ENCODE data around the gene FGF14.

Gene FGF14

GRCh38 chr13:101903890-101904289, 498.0 kb downstream of the FGF14 start:
- no peak overlapping the region for H3K4ac ChIP-seq (ENCODE audit: low read depth, low read length)
- H3K27me3 ChIP-seq (ENCODE audit: insufficient read depth, low read length), result no peaks in the 10 kb centered on the region
- H3K79me2 ChIP-seq (ENCODE audit: control insufficient read depth, insufficient read depth, low read length, poor library complexity), result no peaks in the 10 kb centered on the region
- no peak overlapping the region for H2AFZ ChIP-seq (ENCODE audit: insufficient read depth, low read length, poor library complexity)
- H2BK120ac ChIP-seq (ENCODE audit: insufficient read depth, low read length, poor library complexity), result no peak overlapping the region
- H2AK5ac ChIP-seq (ENCODE audit: low read length), result no peak overlapping the region
- H3K23ac ChIP-seq (ENCODE audit: low read length), result no peak overlapping the region
- no CpG with 5 or more reads among the region's 3 CpGs for WGBS (ENCODE audit: extremely low coverage, insufficient coverage, insufficient read length)
- no peak overlapping the region for H2BK5ac ChIP-seq (ENCODE audit: low read depth, low read length, poor library complexity)
- no peak overlapping the region for H4K91ac ChIP-seq (ENCODE audit: low read depth, low read length)
- no peak overlapping the region for H4K8ac ChIP-seq (ENCODE audit: low read depth, low read length)
- H3K9ac ChIP-seq (ENCODE audit: low read length), result no peak overlapping the region
- H4K12ac ChIP-seq (ENCODE audit: low read depth, low read length), result no peak overlapping the region
- H3K79me1 ChIP-seq (ENCODE audit: low read length), result no peaks in the 10 kb centered on the region
- no peaks in the 10 kb centered on the region for H3K36me3 ChIP-seq (ENCODE audit: control insufficient read depth in 1 of 2, insufficient read depth in 2 of 2, low read length in 2 of 2)
- H3K14ac ChIP-seq (ENCODE audit: low read length), result no peak overlapping the region
- no peaks in the 10 kb centered on the region for H3K4me1 ChIP-seq (ENCODE audit: control insufficient read depth in 1 of 2, insufficient read depth in 2 of 2, low read length in 2 of 2)
- H3K18ac ChIP-seq (ENCODE audit: low read length), result no peak overlapping the region
- no peak overlapping the region for H3K27ac ChIP-seq (ENCODE audit: low read depth, low read length)
- no peaks in the 10 kb centered on the region for H3K9me3 ChIP-seq (ENCODE audit: insufficient read depth, low read depth, low read length)
- H3K4me3 ChIP-seq (ENCODE audit: low read depth, low read length), result no peak overlapping the region
- no peak overlapping the region for H2BK12ac ChIP-seq (ENCODE audit: low read length)
- DNase-seq, result no peak
- no peak overlapping the region for H3K4me2 ChIP-seq (ENCODE audit: low read length)

DNA sequence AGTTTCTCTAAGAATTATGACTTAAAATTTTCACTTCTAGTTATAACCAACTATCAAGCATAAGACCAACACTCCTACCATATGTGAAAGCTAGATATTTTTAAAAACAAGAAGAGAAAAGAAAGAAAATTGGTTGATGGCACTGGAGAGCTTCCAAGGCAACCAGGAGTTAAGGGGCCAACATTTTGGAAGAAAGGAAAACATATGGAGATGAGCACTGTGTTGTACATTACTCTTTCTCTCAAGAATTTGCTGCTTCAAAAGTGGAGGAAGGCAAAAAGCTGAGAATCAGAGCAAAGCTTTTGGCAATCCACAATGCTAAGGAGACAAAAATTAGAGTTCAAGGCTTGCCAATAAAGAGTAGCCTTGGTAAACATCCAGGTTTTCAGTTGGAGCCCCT, 503.2 kb downstream of the FGF14 start:
- H3K4me2 ChIP-seq (ENCODE audit: low read length), result no peak overlapping the region
- H3K14ac ChIP-seq (ENCODE audit: low read length), result no peak overlapping the region
- H3K4ac ChIP-seq (ENCODE audit: low read depth, low read length), result no peak overlapping the region
- no peak overlapping the region for H4K8ac ChIP-seq (ENCODE audit: low read depth, low read length)
- no peak overlapping the region for H2BK120ac ChIP-seq (ENCODE audit: insufficient read depth, low read length, poor library complexity)
- H3K4me3 ChIP-seq (ENCODE audit: low read depth, low read length), result no peak overlapping the region
- H3K9me3 ChIP-seq (ENCODE audit: insufficient read depth, low read depth, low read length), result no peaks in the 10 kb centered on the region
- H2BK5ac ChIP-seq (ENCODE audit: low read depth, low read length, poor library complexity), result no peak overlapping the region
- H3K79me2 ChIP-seq (ENCODE audit: control insufficient read depth, insufficient read depth, low read length, poor library complexity), result no peaks in the 10 kb centered on the region
- H3K27me3 ChIP-seq (ENCODE audit: insufficient read depth, low read length), result no peaks in the 10 kb centered on the region
- H3K4me1 ChIP-seq (ENCODE audit: control insufficient read depth in 1 of 2, insufficient read depth in 2 of 2, low read length in 2 of 2), result no peaks in the 10 kb centered on the region
- H2AK5ac ChIP-seq (ENCODE audit: low read length), result no peak overlapping the region
- no peak overlapping the region for H3K23ac ChIP-seq (ENCODE audit: low read length)
- H3K27ac ChIP-seq (ENCODE audit: low read depth, low read length), result no peak overlapping the region
- no peak overlapping the region for H2BK12ac ChIP-seq (ENCODE audit: low read length)
- no peaks in the 10 kb centered on the region for H3K36me3 ChIP-seq (ENCODE audit: control insufficient read depth in 1 of 2, insufficient read depth in 2 of 2, low read length in 2 of 2)
- no peak overlapping the region for H4K12ac ChIP-seq (ENCODE audit: low read depth, low read length)
- H3K18ac ChIP-seq (ENCODE audit: low read length), result no peak overlapping the region
- no peak overlapping the region for H3K9ac ChIP-seq (ENCODE audit: low read length)
- H3K79me1 ChIP-seq (ENCODE audit: low read length), result no peaks in the 10 kb centered on the region
- no peak overlapping the region for H2AFZ ChIP-seq (ENCODE audit: insufficient read depth, low read length, poor library complexity)
- DNase-seq, result no peak
- no peak overlapping the region for H4K91ac ChIP-seq (ENCODE audit: low read depth, low read length)

DNA sequence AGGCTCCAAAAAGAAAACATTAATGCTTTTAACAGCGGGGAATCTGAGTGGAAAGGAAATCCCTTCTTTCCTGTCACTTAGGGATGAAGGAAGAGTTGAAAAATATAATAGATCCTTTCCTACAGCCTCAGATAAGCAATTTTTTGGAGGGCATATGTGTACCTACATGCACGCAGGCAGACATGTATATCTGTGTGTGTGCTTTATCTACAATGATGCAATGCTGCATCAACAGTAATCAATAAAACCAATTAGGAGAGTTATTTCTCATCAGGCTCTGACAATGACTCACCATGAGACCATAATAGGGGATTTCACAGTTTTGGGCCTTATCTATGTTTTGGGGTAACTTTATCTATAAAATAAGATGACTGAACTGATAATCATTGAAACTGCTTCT, 505.3 kb downstream of the FGF14 start:
- H3K4me3 ChIP-seq (ENCODE audit: low read depth, low read length), result no peak overlapping the region
- H3K18ac ChIP-seq (ENCODE audit: low read length), result no peak overlapping the region
- no peak overlapping the region for H2BK120ac ChIP-seq (ENCODE audit: insufficient read depth, low read length, poor library complexity)
- H4K12ac ChIP-seq (ENCODE audit: low read depth, low read length), result no peak overlapping the region
- H3K27me3 ChIP-seq (ENCODE audit: insufficient read depth, low read length), result no peaks in the 10 kb centered on the region
- H3K79me1 ChIP-seq (ENCODE audit: low read length), result no peaks in the 10 kb centered on the region
- H3K27ac ChIP-seq (ENCODE audit: low read depth, low read length), result no peak overlapping the region
- H3K4ac ChIP-seq (ENCODE audit: low read depth, low read length), result no peak overlapping the region
- H2AK5ac ChIP-seq (ENCODE audit: low read length), result no peak overlapping the region
- no peak overlapping the region for H2BK5ac ChIP-seq (ENCODE audit: low read depth, low read length, poor library complexity)
- no peaks in the 10 kb centered on the region for H3K36me3 ChIP-seq (ENCODE audit: control insufficient read depth in 1 of 2, insufficient read depth in 2 of 2, low read length in 2 of 2)
- no CpG with 5 or more reads among the region's 2 CpGs for whole genome bisulfite sequencing (ENCODE audit: extremely low coverage, insufficient coverage, insufficient read length)
- no peak overlapping the region for H3K4me2 ChIP-seq (ENCODE audit: low read length)
- no peak overlapping the region for H3K23ac ChIP-seq (ENCODE audit: low read length)
- no peak overlapping the region for H2AFZ ChIP-seq (ENCODE audit: insufficient read depth, low read length, poor library complexity)
- H4K91ac ChIP-seq (ENCODE audit: low read depth, low read length), result no peak overlapping the region
- no peaks in the 10 kb centered on the region for H3K79me2 ChIP-seq (ENCODE audit: control insufficient read depth, insufficient read depth, low read length, poor library complexity)
- no peaks in the 10 kb centered on the region for H3K4me1 ChIP-seq (ENCODE audit: control insufficient read depth in 1 of 2, insufficient read depth in 2 of 2, low read length in 2 of 2)
- H3K14ac ChIP-seq (ENCODE audit: low read length), result no peak overlapping the region
- DNase-seq, result no peak
- H3K9me3 ChIP-seq (ENCODE audit: insufficient read depth, low read depth, low read length), result no peaks in the 10 kb centered on the region
- no peak overlapping the region for H3K9ac ChIP-seq (ENCODE audit: low read length)
- no peak overlapping the region for H2BK12ac ChIP-seq (ENCODE audit: low read length)
- no peak overlapping the region for H4K8ac ChIP-seq (ENCODE audit: low read depth, low read length)

- Histone ChIP-seq H2BK120ac (ENCODE audit: insufficient read depth, low read length, poor library complexity) (no peak overlapping the region), H3K79me1 (ENCODE audit: low read length) (no peaks in the 10 kb centered on the region), H3K9me3 (ENCODE audit: insufficient read depth, low read depth, low read length) (no peaks in the 10 kb centered on the region), H3K36me3 (ENCODE audit: control insufficient read depth in 1 of 2, insufficient read depth in 2 of 2, low read length in 2 of 2) (no peaks in the 10 kb centered on the region), H2BK5ac (ENCODE audit: low read depth, low read length, poor library complexity) (no peak overlapping the region), H3K4me1 (ENCODE audit: control insufficient read depth in 1 of 2, insufficient read depth in 2 of 2, low read length in 2 of 2) (no peaks in the 10 kb centered on the region), H3K4ac (ENCODE audit: low read depth, low read length) (no peak overlapping the region), H3K4me2 (ENCODE audit: low read length) (no peak overlapping the region), H3K18ac (ENCODE audit: low read length) (no peak overlapping the region), H4K12ac (ENCODE audit: low read depth, low read length) (no peak overlapping the region), H3K27ac (ENCODE audit: low read depth, low read length) (no peak overlapping the region), H3K14ac (ENCODE audit: low read length) (no peak overlapping the region), H4K91ac (ENCODE audit: low read depth, low read length) (no peak overlapping the region), H3K9ac (ENCODE audit: low read length) (no peak overlapping the region), H2BK12ac (ENCODE audit: low read length) (no peak overlapping the region), H3K79me2 (ENCODE audit: control insufficient read depth, insufficient read depth, low read length, poor library complexity) (no peaks in the 10 kb centered on the region), H2AFZ (ENCODE audit: insufficient read depth, low read length, poor library complexity) (no peak overlapping the region), H2AK5ac (ENCODE audit: low read length) (no peak overlapping the region), H3K23ac (ENCODE audit: low read length) (no peak overlapping the region), H3K27me3 (ENCODE audit: insufficient read depth, low read length) (no peaks in the 10 kb centered on the region), H3K4me3 (ENCODE audit: low read depth, low read length) (no peak overlapping the region), H4K8ac (ENCODE audit: low read depth, low read length) (no peak overlapping the region)
- no peak for DNase-seq
- no CpG with 5 or more reads among the region's 1 CpG for WGBS (ENCODE audit: extremely low coverage, insufficient coverage, insufficient read length)
These were observed 508.8 kb downstream of the FGF14 start for GRCh38 chr13:101893021-101893420.

DNA sequence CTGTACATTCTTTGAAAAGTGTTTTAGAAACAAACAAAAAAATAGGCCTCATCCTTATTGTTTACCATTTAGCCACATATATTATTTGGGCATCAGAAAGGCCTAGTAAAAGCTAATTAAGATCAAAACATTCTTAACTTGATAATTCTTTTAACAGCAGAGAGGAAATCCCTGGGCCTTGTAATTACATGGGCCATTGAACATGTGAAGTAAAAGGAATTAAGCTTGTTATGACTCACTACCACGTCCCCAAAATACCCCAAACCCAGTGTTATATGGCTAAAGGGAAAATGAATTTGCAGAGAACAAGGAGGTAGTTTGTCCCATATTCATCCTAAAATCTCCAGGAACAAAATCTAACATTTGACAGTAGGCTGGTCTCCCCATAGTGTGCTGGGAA, 509.6 kb downstream of the FGF14 start:
- H3K9ac ChIP-seq (ENCODE audit: low read length), result no peak overlapping the region
- WGBS (ENCODE audit: extremely low coverage, insufficient coverage, insufficient read length), result no CpG with 5 or more reads among the region's 1 CpG
- no peak overlapping the region for H4K91ac ChIP-seq (ENCODE audit: low read depth, low read length)
- H4K8ac ChIP-seq (ENCODE audit: low read depth, low read length), result no peak overlapping the region
- H3K4me1 ChIP-seq (ENCODE audit: control insufficient read depth in 1 of 2, insufficient read depth in 2 of 2, low read length in 2 of 2), result no peaks in the 10 kb centered on the region
- no peak overlapping the region for H3K4me3 ChIP-seq (ENCODE audit: low read depth, low read length)
- no peak overlapping the region for H3K14ac ChIP-seq (ENCODE audit: low read length)
- H2AK5ac ChIP-seq (ENCODE audit: low read length), result no peak overlapping the region
- no peak overlapping the region for H3K27ac ChIP-seq (ENCODE audit: low read depth, low read length)
- no peak for DNase-seq
- no peak overlapping the region for H3K23ac ChIP-seq (ENCODE audit: low read length)
- H2BK12ac ChIP-seq (ENCODE audit: low read length), result no peak overlapping the region
- no peak overlapping the region for H2BK5ac ChIP-seq (ENCODE audit: low read depth, low read length, poor library complexity)
- no peaks in the 10 kb centered on the region for H3K79me1 ChIP-seq (ENCODE audit: low read length)
- no peaks in the 10 kb centered on the region for H3K36me3 ChIP-seq (ENCODE audit: control insufficient read depth in 1 of 2, insufficient read depth in 2 of 2, low read length in 2 of 2)
- H3K9me3 ChIP-seq (ENCODE audit: insufficient read depth, low read depth, low read length), result no peaks in the 10 kb centered on the region
- H3K18ac ChIP-seq (ENCODE audit: low read length), result no peak overlapping the region
- no peak overlapping the region for H2AFZ ChIP-seq (ENCODE audit: insufficient read depth, low read length, poor library complexity)
- no peak overlapping the region for H3K4me2 ChIP-seq (ENCODE audit: low read length)
- H3K27me3 ChIP-seq (ENCODE audit: insufficient read depth, low read length), result no peaks in the 10 kb centered on the region
- no peak overlapping the region for H3K4ac ChIP-seq (ENCODE audit: low read depth, low read length)
- H2BK120ac ChIP-seq (ENCODE audit: insufficient read depth, low read length, poor library complexity), result no peak overlapping the region
- H3K79me2 ChIP-seq (ENCODE audit: control insufficient read depth, insufficient read depth, low read length, poor library complexity), result no peaks in the 10 kb centered on the region
- H4K12ac ChIP-seq (ENCODE audit: low read depth, low read length), result no peak overlapping the region
